ENCODE measurements around the gene NKAIN2.

DNA sequence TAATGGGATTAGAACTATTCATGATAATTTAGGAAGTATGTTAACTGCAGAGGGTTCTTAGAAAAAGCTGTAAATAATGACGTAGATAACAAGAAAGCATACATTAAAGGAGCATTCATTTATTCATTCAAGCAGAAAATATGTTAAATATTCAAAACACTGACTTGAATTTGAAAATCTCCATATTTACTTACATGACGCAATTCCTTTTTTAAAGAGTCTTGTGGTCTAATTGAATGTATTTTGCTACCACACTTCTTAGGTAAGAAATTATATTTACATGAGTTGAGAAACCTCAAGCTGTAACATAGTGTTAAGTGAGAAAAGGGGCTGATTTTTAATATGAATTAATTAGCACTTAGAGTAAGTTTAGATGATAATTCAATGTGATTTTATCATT, 38.9 kb upstream of the NKAIN2 start:
- TF ChIP-seq, protein P1, sequence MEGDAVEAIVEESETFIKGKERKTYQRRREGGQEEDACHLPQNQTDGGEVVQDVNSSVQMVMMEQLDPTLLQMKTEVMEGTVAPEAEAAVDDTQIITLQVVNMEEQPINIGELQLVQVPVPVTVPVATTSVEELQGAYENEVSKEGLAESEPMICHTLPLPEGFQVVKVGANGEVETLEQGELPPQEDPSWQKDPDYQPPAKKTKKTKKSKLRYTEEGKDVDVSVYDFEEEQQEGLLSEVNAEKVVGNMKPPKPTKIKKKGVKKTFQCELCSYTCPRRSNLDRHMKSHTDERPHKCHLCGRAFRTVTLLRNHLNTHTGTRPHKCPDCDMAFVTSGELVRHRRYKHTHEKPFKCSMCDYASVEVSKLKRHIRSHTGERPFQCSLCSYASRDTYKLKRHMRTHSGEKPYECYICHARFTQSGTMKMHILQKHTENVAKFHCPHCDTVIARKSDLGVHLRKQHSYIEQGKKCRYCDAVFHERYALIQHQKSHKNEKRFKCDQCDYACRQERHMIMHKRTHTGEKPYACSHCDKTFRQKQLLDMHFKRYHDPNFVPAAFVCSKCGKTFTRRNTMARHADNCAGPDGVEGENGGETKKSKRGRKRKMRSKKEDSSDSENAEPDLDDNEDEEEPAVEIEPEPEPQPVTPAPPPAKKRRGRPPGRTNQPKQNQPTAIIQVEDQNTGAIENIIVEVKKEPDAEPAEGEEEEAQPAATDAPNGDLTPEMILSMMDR (conservative IDR thresholded peaks at IDR 0.05): no peak
- no peak for TF ChIP-seq ZFX (IDR thresholded peaks at IDR 0.05)

Data from C4-2B (cell line).